Neural progenitor cell (in vitro differentiated cells): ENCODE results near the gene SLC19A1.

Source experiments
- CTCF ChIP-seq: fragments of 200-600 bp; sonication (generic); IDR thresholded peaks from 2 replicates; pipeline ENCODE4 v1.5.1; 2017; ENCODE audit warnings: antibody characterized with exemption, mild to moderate bottlenecking
- EZH2 ChIP-seq: fragments of 200-600 bp; sonication (generic); IDR thresholded peaks from 2 replicates; pipeline ENCODE4 v1.6.1; 2017; ENCODE audit warnings: antibody characterized with exemption, mild to moderate bottlenecking, moderate library complexity
- EZH2phosphoT487 ChIP-seq: fragments of 200-600 bp; sonication (generic); IDR thresholded peaks from 2 replicates; pipeline ENCODE4 v1.6.1; 2017; ENCODE audit warnings: antibody characterized with exemption

GRCh38 chr21:45545691-45546531, 3.7 kb upstream of the SLC19A1 start:
- TF ChIP-seq CTCF (no peak), EZH2phosphoT487 (no peak), EZH2 (no peak)
